SK-N-SH (cell line): ENCODE results near the gene ARL1. TPM values are rescaled to one million over a fixed set of nuclear protein-coding genes. Genes with fewer than 3 reads are reported as not detected.

Experiments
- CTCF ChIA-PET: fragments of 300-600, 350-600 bp; formaldehyde crosslinking; extraction: SDS; loops from one replicate; lab custom pipeline; 2021; lab: Yijun Ruan, JAX
- POLR2A ChIA-PET: fragments of 350-600 bp; sonication (Branson Sonifier 250); formaldehyde crosslinking; extraction: SDS; loops from one replicate; lab custom pipeline; 2020; ENCODE audit warnings: antibody characterized with exemption, inconsistent platforms; lab: Yijun Ruan, JAX
- DNase-seq: peaks from one replicate; pipeline ENCODE4 v3.0.0; 2012
- H2AFZ ChIP-seq: fragments of 200-600 bp; sonication (generic); 2 replicates; pipeline ENCODE4 v1.8.1; 2016; ENCODE audit warnings: antibody characterized with exemption, mild to moderate bottlenecking, low read depth
- H3F3A ChIP-seq: fragments of 200-600 bp; sonication (generic); replicated peaks from 2 replicates; pipeline ENCODE3; 2016; ENCODE audit warnings: antibody characterized with exemption, mild to moderate bottlenecking; ENCODE audit not compliant: insufficient read depth
- H3K27ac ChIP-seq, 2 experiments: fragments of 200-500 bp in 1 of 2; fragments of 200-600 bp in 1 of 2; sonication (Bioruptor generic) in 1 of 2; sonication (generic), shearing (Covaris generic) in 1 of 2; 2 replicates each; pipeline versions ENCODE4 v1.5.1 to v1.6.1; 2014 to 2016; ENCODE audit warnings: low read depth in 2 of 2, inconsistent platforms in 1 of 2, low read length in 1 of 2, mild to moderate bottlenecking in 1 of 2, mixed read lengths in 1 of 2
- H3K27me3 ChIP-seq: fragments of 200-600 bp; sonication (generic), shearing (Covaris generic); 2 replicates; pipeline ENCODE4 v1.6.1; 2016; ENCODE audit warnings: mixed run types; ENCODE audit not compliant: insufficient read depth
- H3K36me3 ChIP-seq, 2 experiments: fragments of 200-500 bp in 1 of 2; fragments of 200-600 bp in 1 of 2; sonication (Bioruptor generic) in 1 of 2; sonication (generic) in 1 of 2; replicated peaks in 1 of 2; 2 replicates each; pipeline versions ENCODE3 to v1.5.1; 2014 to 2016; ENCODE audit warnings: low read length in 1 of 2, mild to moderate bottlenecking in 1 of 2; ENCODE audit not compliant: insufficient read depth in 2 of 2, control insufficient read depth in 1 of 2
- H3K4me1 ChIP-seq, 2 experiments: fragments of 200-500 bp in 1 of 2; fragments of 200-600 bp in 1 of 2; sonication (Bioruptor generic) in 1 of 2; sonication (generic), shearing (Covaris generic) in 1 of 2; 2 replicates each; pipeline versions ENCODE4 v1.5.1 to v1.6.1; 2014 to 2016; ENCODE audit warnings: low read depth in 1 of 2, low read length in 1 of 2, mixed run types in 1 of 2; ENCODE audit not compliant: insufficient read depth in 2 of 2, control insufficient read depth in 1 of 2
- H3K4me2 ChIP-seq: fragments of 200-600 bp; sonication (generic), shearing (Covaris generic); 2 replicates; pipeline ENCODE4 v1.6.1; 2017; ENCODE audit warnings: mixed run types
- H3K4me3 ChIP-seq, 2 experiments: fragments of 200-500 bp in 1 of 2; fragments of 200-600 bp in 1 of 2; sonication (Bioruptor generic) in 1 of 2; sonication (generic), shearing (Covaris generic) in 1 of 2; 2 replicates each; pipeline versions ENCODE4 v1.5.1 to v1.8.1; 2014 to 2016; ENCODE audit warnings: low read depth in 2 of 2, inconsistent platforms in 1 of 2, low read length in 1 of 2, mild to moderate bottlenecking in 1 of 2, mixed read lengths in 1 of 2, moderate library complexity in 1 of 2
- H3K79me2 ChIP-seq: fragments of 200-600 bp; sonication (generic); 2 replicates; pipeline ENCODE4 v1.8.1; 2017; ENCODE audit warnings: mild to moderate bottlenecking; ENCODE audit not compliant: insufficient read depth
- H3K9ac ChIP-seq: fragments of 200-600 bp; sonication (generic); 2 replicates; pipeline ENCODE4 v1.6.1; 2017; ENCODE audit warnings: mixed run types
- H3K9me2 ChIP-seq: fragments of 200-600 bp; sonication (generic); 2 replicates; pipeline ENCODE4 v1.6.1; 2017; ENCODE audit warnings: mixed run types
- H3K9me3 ChIP-seq: fragments of 200-600 bp; sonication (generic); 2 replicates; pipeline ENCODE4 v1.6.1; 2017; ENCODE audit warnings: mixed run types, mild to moderate bottlenecking, moderate library complexity
- H4K20me1 ChIP-seq: fragments of 200-600 bp; sonication (generic); 2 replicates; pipeline ENCODE4 v1.6.1; 2017; ENCODE audit warnings: mild to moderate bottlenecking, mixed run types; ENCODE audit not compliant: insufficient read depth
- CHD2 ChIP-seq: fragments of 150-350 bp; IDR thresholded peaks from 2 replicates; pipeline ENCODE4 v1.6.1; 2018; ENCODE audit warnings: low read length; ENCODE audit not compliant: partially characterized antibody
- FOSL2 ChIP-seq: IDR thresholded peaks from 2 replicates; pipeline ENCODE4 v1.4.0; 2012; ENCODE audit warnings: low read depth, mild to moderate bottlenecking, moderate library complexity, borderline replicate concordance
- JUND ChIP-seq: IDR thresholded peaks from 2 replicates; pipeline ENCODE4 v1.4.0; 2012
- MEF2A ChIP-seq: IDR thresholded peaks from 2 replicates; pipeline ENCODE4 v1.4.0; 2012; ENCODE audit warnings: low read depth, borderline replicate concordance
- MXI1 ChIP-seq: IDR thresholded peaks from 2 replicates; pipeline ENCODE4 v1.6.1; 2012; ENCODE audit warnings: mild to moderate bottlenecking, low read depth, low read length, improper control_type of control experiment
- NFIC ChIP-seq: IDR thresholded peaks from 2 replicates; pipeline ENCODE4 v1.4.0; 2012; ENCODE audit warnings: borderline replicate concordance
- POLR2AphosphoS5 ChIP-seq: IDR thresholded peaks from 2 replicates; pipeline ENCODE4 v1.6.1; 2012; ENCODE audit warnings: low read depth, low read length
- RCOR1 ChIP-seq: fragments of 150-350 bp; IDR thresholded peaks from 2 replicates; pipeline ENCODE4 v1.6.1; 2017; ENCODE audit warnings: antibody characterized with exemption, low read length
- RFX5 ChIP-seq: IDR thresholded peaks from 2 replicates; pipeline ENCODE4 v1.6.1; 2012; ENCODE audit warnings: mild to moderate bottlenecking, improper control_type of control experiment, low read length
- RXRA ChIP-seq: IDR thresholded peaks from 2 replicates; pipeline ENCODE4 v1.4.0; 2012; ENCODE audit warnings: low read depth, mild to moderate bottlenecking, borderline replicate concordance
- SIN3A ChIP-seq: IDR thresholded peaks from 2 replicates; pipeline ENCODE4 v1.6.1; 2012; ENCODE audit warnings: low read depth, mild to moderate bottlenecking, low read length, moderate library complexity, borderline replicate concordance
- TAF1 ChIP-seq: IDR thresholded peaks from 2 replicates; pipeline ENCODE4 v1.6.1; 2012; ENCODE audit warnings: low read depth, mild to moderate bottlenecking, low read length, moderate library complexity, borderline replicate concordance
- TCF12 ChIP-seq: IDR thresholded peaks from 2 replicates; pipeline ENCODE4 v1.4.0; 2012
- YY1 ChIP-seq: IDR thresholded peaks from 2 replicates; pipeline ENCODE4 v1.4.0; 2012; ENCODE audit warnings: low read depth, mild to moderate bottlenecking
- WGBS: methylation state at CpG from one replicate; pipeline ENCODE4 v1.1.6; 2017; ENCODE audit warnings: low lambda C conversion rate; 5-methylcytosine and 5-hydroxymethylcytosine counted together
- polyA plus RNA-seq, 3 experiments: library from polyadenylated mRNA; depleted of rRNA; stranded (reverse); fragments of >200 nt; gene quantifications; 2 replicates each; pipeline ENCODE4 v1.2.3, GENCODE V29; 2012
- TF ChIP-seq, protein P1 (sequence below): fragments of 150-350 bp; IDR thresholded peaks from 2 replicates; pipeline ENCODE4 v1.6.1; 2017; ENCODE audit warnings: antibody characterized with exemption, low read length, low read depth, borderline replicate concordance
- TF ChIP-seq, protein P2 (sequence below): IDR thresholded peaks from 2 replicates; pipeline ENCODE4 v1.4.0; 2012; ENCODE audit warnings: low read depth, borderline replicate concordance

ARL1 gene
- polyA plus RNA-seq, 1 of the 3 experiments (the other 2 are of a cell fraction): 50.2 TPM

DNA sequence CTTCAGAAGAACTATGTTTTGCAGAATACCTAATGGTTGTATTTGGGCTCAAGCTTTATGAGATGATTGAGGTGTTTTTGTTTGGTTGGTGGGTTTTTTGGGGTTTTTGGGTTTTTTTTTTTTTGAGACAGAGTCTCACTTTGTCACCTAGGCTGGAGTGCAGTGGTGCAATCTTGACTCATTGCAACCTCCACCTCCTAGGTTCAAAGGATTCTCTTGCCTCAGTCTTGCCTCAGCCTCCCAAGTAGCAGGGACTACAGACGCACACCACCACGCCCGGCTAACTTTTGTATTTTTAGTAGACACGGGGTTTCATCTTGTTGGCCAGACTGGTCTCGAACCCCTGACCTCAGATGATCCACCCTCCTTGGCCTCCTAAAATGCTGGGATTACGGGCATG lies 39.6 kb downstream of the ARL1 start:
- Histone ChIP-seq H3K4me1 (no peaks in the 10 kb centered on the region), H3F3A (peaks cover 4% of the 10 kb centered on the region), H3K27ac (no peak overlapping the region), H3K9me2 (no peaks in the 10 kb centered on the region), H3K36me3 (peaks cover 61 to 85% of the 10 kb centered on the region in 2 experiments), H3K4me2 (no peak overlapping the region), H3K4me3 (no peak overlapping the region), H2AFZ (no peak overlapping the region), H3K9ac (no peak overlapping the region), H3K27me3 (no peaks in the 10 kb centered on the region), H3K79me2 (no peaks in the 10 kb centered on the region), H4K20me1 (no peaks in the 10 kb centered on the region), H3K9me3 (no peaks in the 10 kb centered on the region)
- POLR2A ChIA-PET: no interaction called here
- DNase-seq: no peak
- TF ChIP-seq MXI1 (no peak), SIN3A (no peak), RFX5 (no peak), TCF12 (no peak)
- TF ChIP-seq, protein P1, sequence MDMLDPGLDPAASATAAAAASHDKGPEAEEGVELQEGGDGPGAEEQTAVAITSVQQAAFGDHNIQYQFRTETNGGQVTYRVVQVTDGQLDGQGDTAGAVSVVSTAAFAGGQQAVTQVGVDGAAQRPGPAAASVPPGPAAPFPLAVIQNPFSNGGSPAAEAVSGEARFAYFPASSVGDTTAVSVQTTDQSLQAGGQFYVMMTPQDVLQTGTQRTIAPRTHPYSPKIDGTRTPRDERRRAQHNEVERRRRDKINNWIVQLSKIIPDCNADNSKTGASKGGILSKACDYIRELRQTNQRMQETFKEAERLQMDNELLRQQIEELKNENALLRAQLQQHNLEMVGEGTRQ: no peak
- 96% methylated on average over 6 of the region's 6 CpGs for WGBS
- CTCF ChIA-PET: no interaction called here

DNA sequence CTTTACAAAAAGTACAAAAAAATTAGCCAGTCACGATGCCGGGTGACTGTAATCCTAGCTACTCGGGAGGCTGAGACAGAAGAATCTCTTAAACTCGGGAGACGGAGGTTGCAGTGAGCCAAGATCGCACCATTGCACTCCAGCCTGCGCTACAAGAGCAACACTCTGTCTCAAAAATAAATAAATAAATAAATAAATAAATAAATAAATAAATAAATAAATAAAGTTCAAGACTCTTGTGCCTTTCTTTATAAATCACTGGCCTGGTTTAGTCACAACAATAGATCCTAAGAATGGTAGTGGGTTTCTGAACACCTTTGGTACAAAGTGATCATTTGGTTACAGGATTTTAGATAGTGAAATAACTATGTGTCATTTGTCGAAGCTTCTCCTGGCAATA lies 46.1 kb downstream of the ARL1 start:
- Histone ChIP-seq H3K4me1 (no peaks in the 10 kb centered on the region), H3K9me3 (no peaks in the 10 kb centered on the region), H4K20me1 (no peaks in the 10 kb centered on the region), H2AFZ (no peak overlapping the region), H3K4me3 (no peak overlapping the region), H3K4me2 (no peak overlapping the region), H3K27me3 (no peaks in the 10 kb centered on the region), H3K9ac (no peak overlapping the region), H3K36me3 (peaks cover 43 to 50% of the 10 kb centered on the region in 2 experiments), H3K27ac (no peak overlapping the region), H3K79me2 (no peaks in the 10 kb centered on the region), H3F3A (peaks cover 4% of the 10 kb centered on the region), H3K9me2 (no peaks in the 10 kb centered on the region)
- DNase-seq: no peak
- 94% methylated on average over 8 of the region's 8 CpGs for WGBS
- no peak for TF ChIP-seq MXI1
- TF ChIP-seq TAF1: no peak
- TF ChIP-seq MEF2A: no peak
- TF ChIP-seq SIN3A: no peak
- no peak for TF ChIP-seq RXRA
- TF ChIP-seq FOSL2: no peak
- TF ChIP-seq POLR2AphosphoS5: no peak
- no peak for TF ChIP-seq JUND
- no peak for TF ChIP-seq RCOR1
- no peak for TF ChIP-seq NFIC
- TF ChIP-seq, protein P2, sequence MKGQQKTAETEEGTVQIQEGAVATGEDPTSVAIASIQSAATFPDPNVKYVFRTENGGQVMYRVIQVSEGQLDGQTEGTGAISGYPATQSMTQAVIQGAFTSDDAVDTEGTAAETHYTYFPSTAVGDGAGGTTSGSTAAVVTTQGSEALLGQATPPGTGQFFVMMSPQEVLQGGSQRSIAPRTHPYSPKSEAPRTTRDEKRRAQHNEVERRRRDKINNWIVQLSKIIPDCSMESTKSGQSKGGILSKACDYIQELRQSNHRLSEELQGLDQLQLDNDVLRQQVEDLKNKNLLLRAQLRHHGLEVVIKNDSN: no peak
- no peak for TF ChIP-seq YY1
- no peak for TF ChIP-seq CHD2
- ChIA-PET CTCF (interaction anchor here (0.7 kb wide), 1 partner anchor 8 kb away, joined by 3 read pairs; no protein-coding TSS in a partner anchor), POLR2A (no interaction called here)
